HL-60 (cell line): ENCODE results near the gene ARL14EP.

Experiments
- DNase-seq, 2 experiments: peaks; one replicate each; pipeline ENCODE4 v3.0.0-alpha.2; 2010 to 2020; ENCODE audit warnings: low read depth in 1 of 2, low spot score in 1 of 2
- H3K27ac ChIP-seq: fragments of 250-450 bp; sonication (Bioruptor Pico); replicated peaks from 2 replicates; pipeline ENCODE4 v1.5.1; 2020; ENCODE audit warnings: mild to moderate bottlenecking, moderate library complexity
- H3K27me3 ChIP-seq: fragments of 250-450 bp; sonication (Bioruptor Pico); 2 replicates; pipeline ENCODE4 v1.5.1; 2021; ENCODE audit warnings: mild to moderate bottlenecking, moderate library complexity; ENCODE audit not compliant: insufficient read depth, poor library complexity, severe bottlenecking
- H3K4me3 ChIP-seq: replicated peaks from 2 replicates; pipeline ENCODE4 v1.5.1; 2011; ENCODE audit warnings: mild to moderate bottlenecking, control low read depth, low read length; ENCODE audit not compliant: insufficient read depth
- CTCF ChIP-seq: IDR thresholded peaks from one replicate; pipeline ENCODE4 v1.5.1; 2011; ENCODE audit warnings: low read length, control low read depth, inconsistent platforms; ENCODE audit not compliant: insufficient read depth
- GABPA ChIP-seq: IDR thresholded peaks from 2 replicates; pipeline ENCODE4 v1.6.1; 2012; ENCODE audit warnings: low read depth
- POLR2AphosphoS5 ChIP-seq: IDR thresholded peaks from 2 replicates; pipeline ENCODE4 v1.6.1; 2012; ENCODE audit warnings: low read depth
- REST ChIP-seq: IDR thresholded peaks from 2 replicates; pipeline ENCODE4 v1.6.1; 2012; ENCODE audit warnings: low read depth; ENCODE audit not compliant: insufficient replicate concordance
- SPI1 ChIP-seq: IDR thresholded peaks from 2 replicates; pipeline ENCODE4 v1.6.1; 2012; ENCODE audit warnings: low read depth, mild to moderate bottlenecking, borderline replicate concordance

The ARL14EP gene

GRCh38 chr11:30351061-30351460 lies 28.2 kb downstream of the ARL14EP start:
- TF ChIP-seq SPI1, result no peak
- TF ChIP-seq GABPA, result no peak
- no peak for TF ChIP-seq REST
- TF ChIP-seq POLR2AphosphoS5, result no peak

GRCh38 chr11:30356391-30356790 lies 33.5 kb downstream of the ARL14EP start:
- no peak overlapping the region for H3K27ac ChIP-seq
- H3K4me3 ChIP-seq, result no peak overlapping the region
- no peak for DNase-seq
- TF ChIP-seq GABPA (no peak), REST (no peak), POLR2AphosphoS5 (no peak), SPI1 (no peak), CTCF (no peak)
- peaks cover 4% of the 10 kb centered on the region for H3K27me3 ChIP-seq

More at GRCh38 chr11:30351061-30351460, 28.2 kb downstream of the ARL14EP start:
- DNase-seq, result no peak
- no peak overlapping the region for H3K27ac ChIP-seq
- no peaks in the 10 kb centered on the region for H3K27me3 ChIP-seq
- no peak overlapping the region for H3K4me3 ChIP-seq

- no peak overlapping the region for H3K27ac ChIP-seq
- DNase-seq, result no peak
- no peak overlapping the region for H3K4me3 ChIP-seq
- TF ChIP-seq POLR2AphosphoS5 (no peak), CTCF (no peak), SPI1 (no peak), REST (no peak), GABPA (no peak)
- H3K27me3 ChIP-seq, result peaks cover 4% of the 10 kb centered on the region
These were observed 35.0 kb downstream of the ARL14EP start for GRCh38 chr11:30357872-30358271.
